H9 (cell line): Measurements from ENCODE around the gene LRMDA. TPM values are rescaled to one million over a fixed set of nuclear protein-coding genes. Genes with fewer than 3 reads are reported as not detected.

Experiments
- DNase-seq: peaks from one replicate; pipeline ENCODE4 v3.0.0-alpha.2; 2017
- H2AFZ ChIP-seq: one replicate; pipeline ENCODE4 v1.6.1; 2013; ENCODE audit warnings: mild to moderate bottlenecking, low read length, control low read depth, moderate library complexity
- H2AK5ac ChIP-seq: 2 replicates; pipeline ENCODE4 v1.6.1; 2013; ENCODE audit warnings: low read length, control low read depth, mixed read lengths; ENCODE audit not compliant: insufficient read length
- H2BK120ac ChIP-seq: one replicate; pipeline ENCODE4 v1.6.1; 2013; ENCODE audit warnings: low read depth, mild to moderate bottlenecking, low read length, control low read depth, inconsistent platforms; ENCODE audit not compliant: poor library complexity, severe bottlenecking
- H2BK12ac ChIP-seq: 2 replicates; pipeline ENCODE4 v1.6.1; 2013; ENCODE audit warnings: low read length, control low read depth, mixed read lengths, low read depth; ENCODE audit not compliant: insufficient read length
- H2BK15ac ChIP-seq: 2 replicates; pipeline ENCODE4 v1.6.1; 2013; ENCODE audit warnings: low read depth, low read length, control low read depth
- H2BK20ac ChIP-seq: one replicate; pipeline ENCODE4 v1.6.1; 2013; ENCODE audit warnings: low read depth, mild to moderate bottlenecking, low read length, control low read depth, inconsistent platforms; ENCODE audit not compliant: poor library complexity, severe bottlenecking
- H2BK5ac ChIP-seq: 2 replicates; pipeline ENCODE4 v1.6.1; 2013; ENCODE audit warnings: low read length, control low read depth, mixed read lengths; ENCODE audit not compliant: insufficient read length
- H3K14ac ChIP-seq: 2 replicates; pipeline ENCODE4 v1.6.1; 2013; ENCODE audit warnings: low read length, control low read depth; ENCODE audit not compliant: insufficient read depth
- H3K18ac ChIP-seq: 2 replicates; pipeline ENCODE4 v1.6.1; 2013; ENCODE audit warnings: low read depth, mild to moderate bottlenecking, mixed read lengths, low read length, control low read depth; ENCODE audit not compliant: insufficient read length
- H3K23ac ChIP-seq: 2 replicates; pipeline ENCODE4 v1.6.1; 2013; ENCODE audit warnings: low read length, control low read depth, mixed read lengths, low read depth; ENCODE audit not compliant: insufficient read length
- H3K23me2 ChIP-seq: 2 replicates; pipeline ENCODE4 v1.6.1; 2013; ENCODE audit warnings: low read depth, mild to moderate bottlenecking, mixed read lengths, low read length, control low read depth; ENCODE audit not compliant: insufficient read length, poor library complexity, severe bottlenecking
- H3K27ac ChIP-seq: 2 replicates; pipeline ENCODE4 v1.5.1; 2013; ENCODE audit warnings: low read length, control low read depth, mixed read lengths, low read depth; ENCODE audit not compliant: insufficient read length
- H3K27me3 ChIP-seq: 2 replicates; pipeline ENCODE4 v1.6.1; 2013; ENCODE audit warnings: low read length, control low read depth, inconsistent platforms; ENCODE audit not compliant: insufficient read depth
- H3K4ac ChIP-seq: 2 replicates; pipeline ENCODE4 v1.6.1; 2013; ENCODE audit warnings: low read depth, mild to moderate bottlenecking, control low read depth, inconsistent platforms, low read length, moderate library complexity
- H3K4me1 ChIP-seq: 2 replicates; pipeline ENCODE4 v1.6.1; 2013; ENCODE audit warnings: low read length, control low read depth, inconsistent platforms; ENCODE audit not compliant: insufficient read depth
- H3K4me2 ChIP-seq: 2 replicates; pipeline ENCODE4 v1.6.1; 2013; ENCODE audit warnings: low read length, control low read depth, mixed read lengths; ENCODE audit not compliant: insufficient read length, insufficient read depth
- H3K56ac ChIP-seq: 2 replicates; pipeline ENCODE4 v1.6.1; 2013; ENCODE audit warnings: low read depth, mild to moderate bottlenecking, mixed read lengths, low read length, control low read depth; ENCODE audit not compliant: insufficient read length
- H3K79me1 ChIP-seq: 2 replicates; pipeline ENCODE4 v1.6.1; 2013; ENCODE audit warnings: low read depth, mild to moderate bottlenecking, moderate library complexity, low read length, control low read depth, inconsistent platforms; ENCODE audit not compliant: insufficient read depth, poor library complexity, severe bottlenecking
- H3K79me2 ChIP-seq: 2 replicates; pipeline ENCODE4 v1.6.1; 2013; ENCODE audit warnings: low read length, control low read depth, inconsistent platforms; ENCODE audit not compliant: insufficient read depth
- H3K9ac ChIP-seq: 2 replicates; pipeline ENCODE4 v1.6.1; 2013; ENCODE audit warnings: low read length, control low read depth, mixed read lengths; ENCODE audit not compliant: insufficient read length; ENCODE audit errors: extremely low read depth
- H3K9me3 ChIP-seq: one replicate; pipeline ENCODE4 v1.6.1; 2013; ENCODE audit warnings: low read depth, low read length, inconsistent platforms; ENCODE audit not compliant: control insufficient read depth
- H3T11ph ChIP-seq: one replicate; pipeline ENCODE4 v1.6.1; 2013; ENCODE audit warnings: mild to moderate bottlenecking, low read length, control low read depth, inconsistent platforms
- H4K20me1 ChIP-seq: one replicate; pipeline ENCODE4 v1.6.1; 2013; ENCODE audit not compliant: control insufficient read depth, insufficient read length, insufficient read depth
- H4K5ac ChIP-seq: 2 replicates; pipeline ENCODE4 v1.6.1; 2013; ENCODE audit warnings: low read depth, mild to moderate bottlenecking, mixed read lengths, low read length, control low read depth; ENCODE audit not compliant: insufficient read length
- H4K8ac ChIP-seq: replicated peaks from 2 replicates; pipeline ENCODE4 v1.6.1; 2013; ENCODE audit warnings: low read length, control low read depth, mixed read lengths, low read depth; ENCODE audit not compliant: insufficient read length
- H4K91ac ChIP-seq: 2 replicates; pipeline ENCODE4 v1.6.1; 2013; ENCODE audit warnings: low read depth, mild to moderate bottlenecking, moderate library complexity, mixed read lengths, low read length, control low read depth; ENCODE audit not compliant: insufficient read length
- H3K27ac Mint-ChIP-seq, 3 experiments: 2 replicates in 2 of 3; 3 replicates in 1 of 3; pipeline ENCODE4 v1.8.0; 2020 to 2021; ENCODE audit warnings: mixed read lengths in 3 of 3, mild to moderate bottlenecking in 1 of 3, moderate library complexity in 1 of 3
- H3K27me3 Mint-ChIP-seq: 2 replicates; pipeline ENCODE4 v1.8.0; 2021; ENCODE audit warnings: low read depth, mild to moderate bottlenecking, moderate library complexity, mixed read lengths
- H3K36me3 Mint-ChIP-seq, 3 experiments: 2 replicates in 2 of 3; 3 replicates in 1 of 3; pipeline ENCODE4 v1.8.0; 2020 to 2021; ENCODE audit warnings: low read depth in 3 of 3, mixed read lengths in 3 of 3; ENCODE audit not compliant: insufficient read depth in 1 of 3
- H3K4me1 Mint-ChIP-seq, 2 experiments: 2 replicates each; pipeline ENCODE4 v1.8.0; 2020; ENCODE audit warnings: mixed read lengths in 2 of 2
- H3K4me3 Mint-ChIP-seq, 2 experiments: 2 replicates in 1 of 2; 3 replicates in 1 of 2; pipeline ENCODE4 v1.8.0; 2020 to 2021; ENCODE audit warnings: mild to moderate bottlenecking in 2 of 2, mixed read lengths in 2 of 2, moderate library complexity in 1 of 2
- H3K9me3 Mint-ChIP-seq, 2 experiments: 2 replicates in 1 of 2; 3 replicates in 1 of 2; pipeline ENCODE4 v1.8.0; 2020; ENCODE audit warnings: mild to moderate bottlenecking in 2 of 2, mixed read lengths in 2 of 2, moderate library complexity in 1 of 2
- WGBS: extraction: QIAGEN DNeasy Blood & Tissue Kit; methylation state at CpG from one replicate; pipeline ENCODE4 v1.1.7; 2013; ENCODE audit warnings: missing lambda C conversion rate, low lambda C conversion rate, mixed read lengths; ENCODE audit not compliant: insufficient read length; ENCODE audit errors: extremely low coverage; 5-methylcytosine and 5-hydroxymethylcytosine counted together
- total RNA-seq: library from RNA; stranded (reverse); gene quantifications from 2 replicates; pipeline ENCODE4 v1.2.1, GENCODE V29; 2021
- TF ChIP-seq, protein P1 (sequence below): fragments of 200-600 bp; sonication (generic); conservative IDR thresholded peaks from 3 replicates; pipeline ENCODE4 v1.8.0; 2021; ENCODE audit warnings: antibody characterized with exemption, mild to moderate bottlenecking

The LRMDA gene
- total RNA-seq, 1 experiment from 2014 or later, result 1.8 TPM

DNA sequence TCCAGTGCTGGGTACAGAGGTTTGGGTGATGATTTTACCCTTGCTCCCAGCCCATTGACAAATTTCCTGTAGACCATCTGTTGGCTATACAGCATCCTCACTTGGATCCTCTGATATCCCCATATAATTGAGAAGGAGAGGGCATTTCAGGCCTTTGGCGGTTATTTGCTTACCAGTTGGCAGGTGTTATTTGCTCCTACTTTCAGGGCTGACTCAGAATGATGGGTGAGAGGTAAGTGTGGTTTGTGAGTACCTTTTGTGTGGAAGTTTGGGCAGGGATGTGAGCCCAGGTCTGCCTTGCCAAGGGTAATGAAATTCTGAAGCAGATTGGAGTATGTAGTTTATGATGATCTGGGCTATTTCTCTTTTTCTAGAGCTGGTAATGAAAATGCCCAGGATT is 93.6 kb downstream of the LRMDA start:
- Mint-ChIP-seq H3K27ac (no peak overlapping the region), H3K4me1 (peaks cover 6 to 8% of the 10 kb centered on the region in 2 experiments), H3K4me3 (no peak overlapping the region), H3K36me3 (no peaks in the 10 kb centered on the region), H3K27me3 (peaks cover 39% of the 10 kb centered on the region), H3K9me3 (no peaks in the 10 kb centered on the region; a peak in 1 of 5 replicates)
- no peak overlapping the region for H3K56ac ChIP-seq
- H3K9me3 ChIP-seq, result no peaks in the 10 kb centered on the region
- no peak overlapping the region for H3K23ac ChIP-seq
- H2BK20ac ChIP-seq, result no peak overlapping the region
- H3K79me2 ChIP-seq, result no peaks in the 10 kb centered on the region
- H2AK5ac ChIP-seq, result no peak overlapping the region
- no peak overlapping the region for H2BK5ac ChIP-seq
- no peak overlapping the region for H4K5ac ChIP-seq
- H3K4me2 ChIP-seq, result no peak overlapping the region
- no peak for DNase-seq
- H3K4ac ChIP-seq, result no peak overlapping the region
- no peak overlapping the region for H2AFZ ChIP-seq
- no peak overlapping the region for H3T11ph ChIP-seq
- H4K8ac ChIP-seq, result no peak overlapping the region
- no peaks in the 10 kb centered on the region for H3K79me1 ChIP-seq
- no peak overlapping the region for H2BK15ac ChIP-seq
- H3K9ac ChIP-seq, result no peak overlapping the region
- no peak overlapping the region for H3K14ac ChIP-seq
- H2BK12ac ChIP-seq, result no peak overlapping the region
- H2BK120ac ChIP-seq, result no peak overlapping the region
- WGBS, result no CpG with 5 or more reads among the region's 1 CpG
- no peak overlapping the region for H3K27ac ChIP-seq
- no peaks in the 10 kb centered on the region for H3K23me2 ChIP-seq
- no peaks in the 10 kb centered on the region for H3K4me1 ChIP-seq
- no peaks in the 10 kb centered on the region for H4K20me1 ChIP-seq
- no peaks in the 10 kb centered on the region; the same call in 1 of the 2 replicates for H3K27me3 ChIP-seq
- no peak overlapping the region for H3K18ac ChIP-seq
- TF ChIP-seq, protein P1, sequence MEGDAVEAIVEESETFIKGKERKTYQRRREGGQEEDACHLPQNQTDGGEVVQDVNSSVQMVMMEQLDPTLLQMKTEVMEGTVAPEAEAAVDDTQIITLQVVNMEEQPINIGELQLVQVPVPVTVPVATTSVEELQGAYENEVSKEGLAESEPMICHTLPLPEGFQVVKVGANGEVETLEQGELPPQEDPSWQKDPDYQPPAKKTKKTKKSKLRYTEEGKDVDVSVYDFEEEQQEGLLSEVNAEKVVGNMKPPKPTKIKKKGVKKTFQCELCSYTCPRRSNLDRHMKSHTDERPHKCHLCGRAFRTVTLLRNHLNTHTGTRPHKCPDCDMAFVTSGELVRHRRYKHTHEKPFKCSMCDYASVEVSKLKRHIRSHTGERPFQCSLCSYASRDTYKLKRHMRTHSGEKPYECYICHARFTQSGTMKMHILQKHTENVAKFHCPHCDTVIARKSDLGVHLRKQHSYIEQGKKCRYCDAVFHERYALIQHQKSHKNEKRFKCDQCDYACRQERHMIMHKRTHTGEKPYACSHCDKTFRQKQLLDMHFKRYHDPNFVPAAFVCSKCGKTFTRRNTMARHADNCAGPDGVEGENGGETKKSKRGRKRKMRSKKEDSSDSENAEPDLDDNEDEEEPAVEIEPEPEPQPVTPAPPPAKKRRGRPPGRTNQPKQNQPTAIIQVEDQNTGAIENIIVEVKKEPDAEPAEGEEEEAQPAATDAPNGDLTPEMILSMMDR, result no peak
- H4K91ac ChIP-seq, result no peak overlapping the region
